Measurements from ENCODE around the gene CAMK1D. TPM values are rescaled to one million over a fixed set of nuclear protein-coding genes. Genes with fewer than 3 reads are reported as not detected.

Gene CAMK1D
- total RNA-seq, 4 donors from 2014 or later = 13.5 to 21.4 (median 15.7) TPM

GRCh38 chr10:12838366-12838765, 489.0 kb downstream of the CAMK1D start:
- in situ Hi-C loops (cut with MboI; ENCODE audit: low pct_ligation_motif_present in 1 of 4, low pct_unique_long_range_greater_than_20kb in 1 of 4, low sequenced_read_pairs in 3 of 4) = no loop called here
- TF ChIP-seq CTCF (IDR thresholded peaks at IDR 0.05) (no peak), EP300 (IDR thresholded peaks at IDR 0.05; ENCODE audit: low read depth) (no peak)
- Histone ChIP-seq H3K4me3 (no peak overlapping the region), H3K36me3 (no peaks in the 10 kb centered on the region), H3K27ac (no peak overlapping the region), H3K27me3 (no peaks in the 10 kb centered on the region), H3K4me1 (peaks cover 0 to 4% (median 0%) of the 10 kb centered on the region in 4 donors), H3K9me3 (no peaks in the 10 kb centered on the region)
- intact Hi-C loops (cut with DNase I; ENCODE audit: low total_unique reads) = no loop called here
- WGBS, 2 donors (ENCODE audit: low coverage in 1 of 2) = 69 to 95% methylated on average over 6 to 9 of the region's 9 CpGs
- no peak for DNase-seq

- intact Hi-C loops (cut with DNase I; ENCODE audit: low total_unique reads) (no loop called here), in situ Hi-C loops (cut with MboI; ENCODE audit: low pct_ligation_motif_present in 1 of 4, low pct_unique_long_range_greater_than_20kb in 1 of 4, low sequenced_read_pairs in 3 of 4) (no loop called here)
- no peak for DNase-seq
- TF ChIP-seq EP300 (IDR thresholded peaks at IDR 0.05; ENCODE audit: low read depth) = no peak
- no peak for TF ChIP-seq POLR2AphosphoS5 (IDR thresholded peaks at IDR 0.05)
- no peak for TF ChIP-seq CTCF (IDR thresholded peaks at IDR 0.05)
- H3K36me3 ChIP-seq = no peaks in the 10 kb centered on the region
- peak overlapping the region in 1 of 4 donors; percentile 37 for H3K27ac ChIP-seq
- H3K4me1 ChIP-seq = peaks cover 0 to 4% (median 2%) of the 10 kb centered on the region in 4 donors
- H3K27me3 ChIP-seq = no peaks in the 10 kb centered on the region
- no peaks in the 10 kb centered on the region for H3K9me3 ChIP-seq
- WGBS, 2 donors (ENCODE audit: low coverage in 1 of 2) = 77 to 81% methylated on average over 7 to 27 of the region's 27 CpGs
- H3K4me3 ChIP-seq = no peak overlapping the region
Measured at GRCh38 chr10:12838995-12839927, 489.9 kb downstream of the CAMK1D start.

GRCh38 chr10:12839941-12840611, 490.7 kb downstream of the CAMK1D start:
- Histone ChIP-seq H3K27ac (peak overlapping the region in 2 of 4 donors; percentile 32 to 37), H3K9me3 (no peaks in the 10 kb centered on the region), H3K4me3 (no peak overlapping the region), H3K27me3 (no peaks in the 10 kb centered on the region), H3K4me1 (peaks cover 5 to 11% (median 9%) of the 10 kb centered on the region in 4 donors), H3K36me3 (no peaks in the 10 kb centered on the region)
- intact Hi-C loops (cut with DNase I; ENCODE audit: low total_unique reads) = no loop called here
- in situ Hi-C loops (cut with MboI; ENCODE audit: low pct_ligation_motif_present in 1 of 4, low pct_unique_long_range_greater_than_20kb in 1 of 4, low sequenced_read_pairs in 3 of 4) = no loop called here
- TF ChIP-seq POLR2A (IDR thresholded peaks at IDR 0.05) = no peak
- TF ChIP-seq CTCF (IDR thresholded peaks at IDR 0.05) = no peak
- TF ChIP-seq POLR2AphosphoS5 (IDR thresholded peaks at IDR 0.05) = no peak
- no peak for TF ChIP-seq EP300 (IDR thresholded peaks at IDR 0.05; ENCODE audit: low read depth)
- WGBS, 2 donors (ENCODE audit: low coverage in 1 of 2) = 63 to 65% methylated on average over 2 to 9 of the region's 9 CpGs
- no peak for DNase-seq

- H3K4me3 ChIP-seq = no peak overlapping the region
- no peaks in the 10 kb centered on the region for H3K36me3 ChIP-seq
- peaks cover 6 to 19% (median 9%) of the 10 kb centered on the region in 4 donors for H3K4me1 ChIP-seq
- no peaks in the 10 kb centered on the region for H3K9me3 ChIP-seq
- no peak overlapping the region for H3K27ac ChIP-seq
- DNase-seq = no peak
- intact Hi-C loops (cut with DNase I; ENCODE audit: low total_unique reads) (no loop called here), in situ Hi-C loops (cut with MboI; ENCODE audit: low pct_ligation_motif_present in 1 of 4, low pct_unique_long_range_greater_than_20kb in 1 of 4, low sequenced_read_pairs in 3 of 4) (no loop called here)
- no peaks in the 10 kb centered on the region for H3K27me3 ChIP-seq
- 83 to 93% methylated on average over 7 to 10 of the region's 10 CpGs for WGBS, 2 donors (ENCODE audit: low coverage in 1 of 2)
- TF ChIP-seq EP300 (IDR thresholded peaks at IDR 0.05; ENCODE audit: low read depth) (no peak), CTCF (IDR thresholded peaks at IDR 0.05) (no peak), POLR2A (IDR thresholded peaks at IDR 0.05) (no peak), POLR2AphosphoS5 (IDR thresholded peaks at IDR 0.05) (no peak)
Measured at GRCh38 chr10:12841426-12841825, 492.1 kb downstream of the CAMK1D start.
